ENCODE results near the gene UNC45A.
"Not testable (repeated sequence)": the region's sequence is repeated elsewhere in the genome, so short reads cannot be mapped to it uniquely, and the experiment has no call there.

The UNC45A gene

DNA sequence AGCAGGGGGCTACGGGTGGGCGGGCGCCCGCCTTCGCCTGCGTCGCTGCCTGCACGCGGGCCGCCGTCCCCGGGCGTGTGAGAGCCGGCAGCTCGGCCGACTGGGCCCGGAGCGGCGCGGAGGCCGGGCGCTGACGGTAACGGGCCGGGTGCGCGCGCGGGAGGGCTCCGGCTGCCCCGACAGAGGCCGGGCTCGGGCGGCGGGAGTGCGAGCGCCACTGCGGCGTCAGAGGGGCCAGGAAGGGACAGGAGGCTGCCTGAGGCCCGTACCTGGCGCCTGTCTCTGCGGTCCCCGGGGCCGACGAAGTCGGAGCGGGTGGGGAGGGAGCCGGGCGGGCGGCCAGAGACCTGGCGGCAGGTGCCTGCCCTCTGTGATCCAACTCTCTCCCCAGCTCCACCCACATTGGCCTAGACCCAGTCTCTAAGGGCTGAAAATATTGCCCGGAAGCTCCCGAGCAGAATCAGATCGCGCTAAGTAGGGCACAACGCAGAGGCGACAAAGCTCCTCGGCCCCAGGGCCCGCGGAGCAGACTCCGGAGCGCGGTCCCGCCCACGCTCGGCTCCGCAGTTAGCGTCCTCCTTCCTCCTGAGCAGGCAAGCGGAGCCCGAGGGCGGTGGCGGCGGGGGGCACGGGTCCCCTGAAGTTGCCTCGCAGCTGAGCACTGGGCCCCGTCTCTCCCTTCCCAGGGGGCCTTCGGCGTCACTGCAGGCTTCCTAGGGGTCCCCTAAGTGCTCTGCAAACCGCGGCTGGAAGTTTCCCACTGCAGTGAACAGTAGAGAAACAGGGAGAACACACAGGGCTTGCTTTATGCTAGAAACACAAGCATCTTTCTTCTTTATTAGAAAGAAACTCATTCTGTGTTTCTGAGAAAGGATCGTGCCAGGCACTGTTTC, 32.0 kb upstream of the UNC45A start, which contains the start of gene MAN2A2:
TSS of gene MAN2A2 (plus strand) at position 463 of the 893 bp plus-strand sequence. CDS start 906 bp downstream, outside the sequence.
- peak; percentile 82 for DNase-seq (ENCODE audit: low spot score)

- DNase-seq (ENCODE audit: low spot score): no peak
Measured at GRCh38 chr15:90903733-90904536, 31.1 kb upstream of the UNC45A start.

DNA sequence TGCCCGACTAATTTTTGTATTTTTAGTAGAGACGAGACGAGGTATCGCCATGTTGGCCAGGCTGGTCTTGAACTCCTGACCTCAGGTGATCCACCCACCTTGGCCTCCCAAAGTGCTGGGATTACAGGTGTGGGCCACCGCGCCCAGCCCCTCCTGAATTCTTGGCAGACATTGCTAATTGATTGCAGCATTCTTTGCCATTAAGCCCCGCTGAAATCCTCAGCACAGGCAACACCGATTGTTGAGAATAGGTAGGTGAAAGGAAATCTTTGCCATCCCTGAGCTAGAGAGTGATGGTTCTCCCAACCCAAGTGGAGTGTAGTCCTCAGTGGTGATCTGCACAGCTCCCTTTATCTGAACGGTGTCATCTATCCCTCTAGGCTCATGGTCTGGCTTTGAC, 30.3 kb upstream of the UNC45A start:
- no peak for DNase-seq (ENCODE audit: low spot score)

GRCh38 chr15:90905306-90906180, 29.5 kb upstream of the UNC45A start:
- DNase-seq (ENCODE audit: low spot score): no peak

DNA sequence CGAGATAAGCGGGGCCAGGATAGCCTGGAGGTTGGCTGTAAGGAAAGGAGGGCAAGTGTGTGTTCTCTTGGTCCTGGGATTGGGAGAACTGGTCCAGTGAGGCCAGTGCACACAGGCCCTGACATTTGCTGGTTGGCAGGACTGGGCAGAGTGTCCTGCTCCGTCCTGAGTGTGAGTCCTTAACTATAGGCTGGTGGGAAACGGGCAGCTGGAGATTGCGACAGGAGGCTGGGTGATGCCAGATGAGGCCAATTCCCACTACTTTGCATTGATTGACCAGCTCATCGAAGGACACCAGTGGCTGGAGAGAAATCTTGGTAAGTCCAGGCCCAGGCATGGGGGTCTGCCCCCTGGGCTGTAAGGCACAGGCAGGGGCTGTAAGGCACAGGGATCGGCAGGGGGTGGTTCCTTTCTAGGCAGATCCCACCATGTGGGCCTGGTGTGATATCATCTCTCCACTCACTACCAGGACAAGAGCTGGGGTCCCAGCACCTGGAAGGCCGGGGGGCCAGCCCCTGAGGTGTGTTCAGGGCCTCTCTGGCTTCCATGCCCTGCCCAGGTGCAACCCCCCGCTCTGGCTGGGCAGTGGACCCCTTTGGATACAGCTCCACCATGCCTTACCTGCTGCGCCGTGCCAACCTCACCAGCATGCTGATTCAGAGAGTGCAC, 28.8 kb upstream of the UNC45A start:
- no peak for DNase-seq (ENCODE audit: low spot score)

DNA sequence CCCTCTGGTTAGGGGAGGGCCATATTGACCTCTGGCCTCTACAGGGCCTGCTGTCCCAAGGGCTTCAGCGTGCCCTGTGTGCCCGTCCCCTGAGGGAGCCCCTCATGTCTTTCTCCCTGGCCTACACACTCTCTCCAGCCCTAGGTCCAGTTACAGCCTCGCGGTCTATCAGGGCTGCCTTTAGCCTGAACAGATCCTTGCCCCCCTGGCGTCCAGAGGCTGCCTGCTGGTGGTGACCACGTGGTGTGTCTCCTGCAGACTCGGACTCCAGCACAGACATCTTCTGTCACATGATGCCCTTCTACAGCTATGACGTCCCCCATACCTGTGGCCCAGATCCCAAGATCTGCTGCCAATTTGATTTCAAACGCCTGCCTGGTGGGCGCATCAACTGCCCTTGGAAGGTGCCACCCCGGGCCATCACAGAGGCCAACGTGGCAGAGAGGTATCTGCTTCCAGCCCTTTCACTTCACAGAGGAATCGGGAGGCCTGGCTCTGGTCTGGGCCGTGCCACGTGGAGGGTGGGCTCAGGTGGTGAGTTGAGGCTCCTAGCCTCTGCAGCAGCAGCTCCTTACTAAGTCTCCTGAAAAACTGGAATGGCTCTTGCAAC, 27.9 kb upstream of the UNC45A start:
- no peak for DNase-seq (ENCODE audit: low spot score)

DNA sequence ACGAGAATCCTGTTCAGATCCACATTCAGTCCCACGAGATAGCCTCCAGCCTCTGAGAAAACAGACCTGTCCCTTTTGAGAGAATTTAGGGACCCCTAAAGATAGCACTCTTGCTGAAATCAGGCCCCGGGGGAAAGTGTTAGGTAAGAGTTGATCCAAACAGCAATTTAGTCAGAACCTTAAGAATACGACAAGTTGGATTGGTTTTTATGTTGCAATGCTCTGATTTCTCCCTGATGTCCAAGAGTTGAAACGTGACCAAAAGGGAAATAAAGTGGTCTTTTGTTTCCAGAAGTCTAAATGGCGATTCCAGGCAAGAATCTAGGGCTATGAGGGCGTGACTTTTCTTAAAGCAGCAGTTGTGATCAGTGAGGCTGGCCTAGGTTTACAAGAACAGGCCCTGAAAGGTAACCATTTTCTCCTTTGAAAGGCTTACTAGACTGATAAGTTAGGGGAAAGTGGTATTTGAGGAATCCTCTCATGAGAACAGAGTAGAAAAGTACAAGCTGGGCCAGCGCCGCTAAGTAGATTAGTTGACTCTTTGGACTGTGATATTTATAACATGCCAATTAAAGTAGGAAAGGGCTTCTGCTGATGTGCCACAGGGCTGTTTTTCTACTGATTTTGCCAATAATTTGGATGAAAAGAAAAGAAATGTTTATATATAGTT, 27.1 kb upstream of the UNC45A start:
- DNase-seq (ENCODE audit: low spot score): no peak

DNA sequence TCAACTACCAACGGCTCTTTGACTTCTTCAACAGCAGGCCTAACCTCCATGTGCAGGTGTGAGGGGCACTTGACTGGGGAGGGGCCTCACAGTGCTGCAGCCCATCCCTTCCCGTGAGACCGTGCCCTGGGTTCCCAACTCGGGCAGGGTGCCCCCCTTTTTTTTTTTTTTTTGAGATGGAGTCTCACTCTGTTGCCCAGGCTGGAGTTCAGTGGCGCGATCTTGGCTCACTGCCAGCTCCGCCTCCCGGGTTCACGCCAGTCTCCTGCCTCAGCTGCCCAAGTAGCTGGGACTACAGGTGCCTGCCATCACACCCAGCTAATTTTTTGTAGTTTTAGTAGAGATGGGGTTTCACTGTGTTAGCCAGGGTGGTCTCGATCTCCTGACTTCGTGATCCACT, 25.6 kb upstream of the UNC45A start:
- DNase-seq (ENCODE audit: low spot score): not testable (repeated sequence)

DNA sequence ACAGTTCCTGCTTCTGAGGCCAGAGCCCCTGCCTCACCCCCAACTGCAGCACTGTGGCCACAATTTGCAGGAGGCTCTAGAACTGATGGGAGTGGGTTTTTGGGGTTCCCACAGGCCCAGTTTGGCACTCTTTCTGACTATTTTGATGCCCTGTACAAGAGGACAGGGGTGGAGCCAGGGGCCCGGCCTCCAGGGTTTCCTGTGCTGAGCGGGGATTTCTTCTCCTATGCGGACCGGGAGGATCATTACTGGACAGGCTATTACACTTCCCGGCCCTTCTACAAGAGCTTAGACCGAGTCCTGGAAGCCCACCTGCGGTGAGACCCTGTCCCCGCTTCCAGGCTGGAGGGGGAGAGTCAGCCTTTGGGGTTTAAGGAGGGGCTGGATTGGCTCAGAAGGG, 25.1 kb upstream of the UNC45A start:
- DNase-seq (ENCODE audit: low spot score): no peak

DNA sequence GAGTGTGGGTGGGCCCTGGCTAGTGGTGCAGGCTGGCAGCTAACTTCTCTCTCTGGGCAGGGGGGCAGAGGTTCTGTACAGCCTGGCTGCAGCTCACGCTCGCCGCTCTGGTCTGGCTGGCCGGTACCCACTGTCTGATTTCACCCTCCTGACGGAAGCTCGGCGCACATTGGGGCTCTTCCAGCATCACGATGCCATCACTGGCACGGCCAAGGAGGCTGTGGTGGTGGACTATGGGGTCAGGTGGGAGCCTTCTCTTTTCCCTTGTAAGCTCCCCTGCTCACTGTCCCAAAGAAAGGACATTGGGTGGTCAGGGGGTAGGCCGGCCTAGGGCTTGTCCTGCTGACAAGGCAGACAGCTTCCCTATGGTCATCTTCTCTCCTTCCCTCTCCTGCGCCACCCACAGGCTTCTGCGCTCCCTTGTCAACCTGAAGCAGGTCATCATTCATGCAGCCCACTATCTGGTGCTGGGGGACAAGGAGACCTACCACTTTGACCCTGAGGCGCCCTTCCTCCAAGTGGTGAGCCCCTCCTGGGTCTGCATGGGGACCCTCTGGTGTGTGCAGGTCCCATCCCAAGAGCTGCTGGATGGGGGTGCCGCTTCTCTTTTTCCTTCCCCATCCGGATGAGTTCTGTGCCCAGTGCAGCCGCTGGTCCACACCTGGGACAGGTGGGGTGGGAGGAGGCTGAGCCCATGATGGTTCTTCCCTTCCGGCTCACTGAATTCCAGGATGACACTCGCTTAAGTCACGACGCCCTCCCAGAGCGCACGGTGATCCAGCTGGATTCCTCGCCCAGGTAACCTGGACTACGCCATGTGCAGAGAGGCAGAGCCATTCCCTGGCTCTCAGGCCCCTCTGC, 24.4 kb upstream of the UNC45A start:
- no peak for DNase-seq (ENCODE audit: low spot score)

GRCh38 chr15:90911302-90911623, 23.8 kb upstream of the UNC45A start:
- no peak for DNase-seq (ENCODE audit: low spot score)

GRCh38 chr15:90911906-90912769, 22.9 kb upstream of the UNC45A start:
- no peak for DNase-seq (ENCODE audit: low spot score)

DNA sequence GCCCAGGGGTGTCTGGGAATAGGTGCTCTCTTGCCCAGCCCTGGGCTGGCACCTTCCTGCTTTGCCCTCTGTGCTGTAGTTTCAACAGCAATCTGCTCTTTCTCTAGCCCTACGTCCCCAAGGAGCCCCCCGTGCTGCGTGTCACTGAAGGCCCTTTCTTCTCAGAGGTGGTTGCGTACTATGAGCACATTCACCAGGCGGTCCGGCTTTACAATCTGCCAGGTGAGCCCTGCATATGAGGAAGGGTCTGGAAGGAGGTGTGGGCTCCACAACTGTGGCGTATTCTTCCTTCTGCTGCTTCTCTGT, 22.4 kb upstream of the UNC45A start:
- DNase-seq (ENCODE audit: low spot score): no peak

GRCh38 chr15:90913398-90913944, 21.6 kb upstream of the UNC45A start:
- DNase-seq (ENCODE audit: low spot score): no peak

GRCh38 chr15:90914305-90915080, 20.6 kb upstream of the UNC45A start:
- DNase-seq (ENCODE audit: low spot score): no peak

- DNase-seq (ENCODE audit: low spot score): no peak
Measured at GRCh38 chr15:90915216-90915807, 19.8 kb upstream of the UNC45A start.

GRCh38 chr15:90915808-90916440, 19.2 kb upstream of the UNC45A start:
- DNase-seq (ENCODE audit: low spot score): no peak
